Common myeloid progenitor, CD34-positive (primary cell): ENCODE results near the gene CBR1.

ENCODE experiments used
- CTCF ChIA-PET: fragments of 350-600 bp; sonication (Branson Sonifier 250); formaldehyde crosslinking; loops from one replicate; lab custom pipeline; 2021; ENCODE audit warnings: antibody characterized with exemption; lab: Charles Lee
- POLR2A ChIA-PET: fragments of 350-600 bp; sonication (Branson Sonifier 250); formaldehyde crosslinking; loops from one replicate; lab custom pipeline; 2021; ENCODE audit warnings: antibody characterized with exemption; lab: Charles Lee
- DNase-seq, 3 donors: peaks; one replicate each; pipeline versions ENCODE4 v3.0.0 to v3.0.0-alpha.2; 2013
- H3K27ac ChIP-seq, 2 experiments: 1 replicate in 1 of 2; 2 replicates in 1 of 2; pipeline ENCODE4 v1.7.0; 2013; ENCODE audit warnings: inconsistent platforms in 2 of 2, low read length in 2 of 2, mild to moderate bottlenecking in 2 of 2, low read depth in 1 of 2, moderate library complexity in 1 of 2; ENCODE audit not compliant: severe bottlenecking in 2 of 2, insufficient read depth in 1 of 2, poor library complexity in 1 of 2
- H3K27me3 ChIP-seq, 5 experiments: replicated peaks in 2 of 5; 1 replicate in 3 of 5; 2 replicates in 2 of 5; pipeline versions ENCODE4 v1.6.1 to v1.7.0; 2013; ENCODE audit warnings: low read length in 4 of 5, mild to moderate bottlenecking in 2 of 5, moderate library complexity in 2 of 5, inconsistent platforms in 1 of 5; ENCODE audit not compliant: insufficient read depth in 5 of 5, control insufficient read depth in 4 of 5
- H3K36me3 ChIP-seq, 4 experiments: 1 replicate in 2 of 4; 2 replicates in 2 of 4; pipeline versions ENCODE4 v1.6.1 to v1.7.0; 2013; ENCODE audit warnings: low read length in 3 of 4, control low read depth in 1 of 4, mild to moderate bottlenecking in 1 of 4; ENCODE audit not compliant: control insufficient read depth in 4 of 4, insufficient read depth in 4 of 4
- H3K4me1 ChIP-seq, 4 experiments: 1 replicate in 3 of 4; 2 replicates in 1 of 4; pipeline versions ENCODE4 v1.6.1 to v1.7.1; 2013; ENCODE audit warnings: low read length in 3 of 4, mild to moderate bottlenecking in 3 of 4, control low read depth in 1 of 4, inconsistent platforms in 1 of 4, moderate library complexity in 1 of 4; ENCODE audit not compliant: control insufficient read depth in 4 of 4, insufficient read depth in 4 of 4; ENCODE audit errors: control extremely low read depth in 1 of 4
- H3K4me3 ChIP-seq, 7 experiments: 1 replicate in 4 of 7; 2 replicates in 3 of 7; pipeline versions ENCODE4 v1.5.1 to v1.7.0; 2013; ENCODE audit warnings: mild to moderate bottlenecking in 7 of 7, low read length in 6 of 7, moderate library complexity in 6 of 7, inconsistent platforms in 2 of 7, low read depth in 2 of 7, control low read depth in 1 of 7; ENCODE audit not compliant: insufficient read depth in 4 of 7, control insufficient read depth in 1 of 7; ENCODE audit errors: extremely low read depth in 1 of 7
- H3K9me3 ChIP-seq, 5 experiments: 1 replicate in 4 of 5; 2 replicates in 1 of 5; pipeline versions ENCODE4 v1.6.1 to v1.7.1; 2013; ENCODE audit warnings: low read length in 4 of 5, mild to moderate bottlenecking in 2 of 5, inconsistent platforms in 1 of 5, low read depth in 1 of 5, moderate library complexity in 1 of 5; ENCODE audit not compliant: control insufficient read depth in 4 of 5, insufficient read depth in 2 of 5; ENCODE audit errors: control extremely low read depth in 1 of 5
- WGBS: methylation state at CpG from one replicate; pipeline ENCODE4 v1.1.5; 2013; ENCODE audit not compliant: insufficient coverage; 5-methylcytosine and 5-hydroxymethylcytosine counted together

CBR1 gene

GRCh38 chr21:36109868-36110267 lies 40.0 kb downstream of the CBR1 start:
- H3K27ac ChIP-seq = no peak overlapping the region
- 98% methylated on average over 9 of the region's 10 CpGs for WGBS
- H3K4me3 ChIP-seq = no peak overlapping the region
- peaks cover 0 to 3% (median 2%) of the 10 kb centered on the region in 5 experiments for H3K27me3 ChIP-seq
- no peaks in the 10 kb centered on the region for H3K36me3 ChIP-seq
- ChIA-PET POLR2A (no interaction called here), CTCF (interaction anchor here (2.1 kb wide), 1 partner anchor 22 kb away, joined by 6 read pairs; no protein-coding TSS in a partner anchor)
- H3K9me3 ChIP-seq = no peaks in the 10 kb centered on the region
- peaks cover 0 to 13% (median 6%) of the 10 kb centered on the region in 4 experiments for H3K4me1 ChIP-seq
- no peak for DNase-seq

GRCh38 chr21:36111238-36111637 lies 41.4 kb downstream of the CBR1 start:
- Histone ChIP-seq H3K27ac (no peak overlapping the region), H3K4me1 (peaks cover 0 to 11% (median 6%) of the 10 kb centered on the region in 4 experiments), H3K27me3 (no peaks in the 10 kb centered on the region), H3K36me3 (no peaks in the 10 kb centered on the region), H3K9me3 (no peaks in the 10 kb centered on the region), H3K4me3 (no peak overlapping the region)
- ChIA-PET POLR2A (no interaction called here), CTCF (interaction anchor here (1.1 to 2.0 kb wide), 3 partner anchors 9 to 99 kb away, joined by 3 to 11 read pairs (median 3); no protein-coding TSS in a partner anchor)
- no peak for DNase-seq
- 90% methylated on average over 3 of the region's 8 CpGs for whole genome bisulfite sequencing

- Histone ChIP-seq H3K27ac (no peak overlapping the region), H3K4me1 (peaks cover 0 to 11% (median 6%) of the 10 kb centered on the region in 4 experiments), H3K4me3 (peak overlapping the region in 4 of 7 experiments; percentile 24 to 58 (median 42)), H3K27me3 (no peaks in the 10 kb centered on the region), H3K36me3 (no peaks in the 10 kb centered on the region), H3K9me3 (peaks cover 0 to 4% (median 0%) of the 10 kb centered on the region in 5 experiments)
- 54% methylated on average over 10 of the region's 17 CpGs for WGBS
- ChIA-PET POLR2A (no interaction called here), CTCF (interaction anchor here (0.6 to 2.2 kb wide), 12 partner anchors 9 to 1368 kb away, joined by 3 to 10 read pairs (median 4); no protein-coding TSS in a partner anchor)
- DNase-seq = peak in 2 of 3 donors; percentile 41 to 57
Observed at GRCh38 chr21:36113647-36114428, 44.0 kb downstream of the CBR1 start.

- Histone ChIP-seq H3K4me3 (no peak overlapping the region), H3K27me3 (no peaks in the 10 kb centered on the region), H3K9me3 (peaks cover 0 to 4% (median 0%) of the 10 kb centered on the region in 5 experiments), H3K27ac (no peak overlapping the region), H3K4me1 (peaks cover 0 to 11% (median 6%) of the 10 kb centered on the region in 4 experiments), H3K36me3 (no peaks in the 10 kb centered on the region)
- ChIA-PET CTCF (interaction anchor here (1.3 to 2.2 kb wide), 4 partner anchors 11 to 1260 kb away, joined by 3 to 10 read pairs (median 5); no protein-coding TSS in a partner anchor), POLR2A (interaction anchor here (0.6 kb wide), 2 partner anchors 361 to 827 kb away, joined by 3 read pairs; no protein-coding TSS in a partner anchor)
- no peak for DNase-seq
- WGBS = no CpG with 5 or more reads among the region's 6 CpGs
Observed at GRCh38 chr21:36115138-36115730, 45.4 kb downstream of the CBR1 start.

- 89% methylated on average over 1 of the region's 2 CpGs for WGBS
- Histone ChIP-seq H3K27me3 (no peaks in the 10 kb centered on the region), H3K36me3 (no peaks in the 10 kb centered on the region), H3K27ac (no peak overlapping the region), H3K4me1 (peaks cover 0 to 11% (median 6%) of the 10 kb centered on the region in 4 experiments), H3K4me3 (no peak overlapping the region), H3K9me3 (peaks cover 0 to 4% (median 0%) of the 10 kb centered on the region in 5 experiments)
- ChIA-PET CTCF (no interaction called here), POLR2A (no interaction called here)
- no peak for DNase-seq
Observed at GRCh38 chr21:36117286-36117741, 47.5 kb downstream of the CBR1 start.

- H3K36me3 ChIP-seq = no peaks in the 10 kb centered on the region
- peaks cover 0 to 4% (median 0%) of the 10 kb centered on the region in 5 experiments for H3K9me3 ChIP-seq
- no peak for DNase-seq
- H3K27me3 ChIP-seq = no peaks in the 10 kb centered on the region
- WGBS = 100% methylated on average over 4 of the region's 7 CpGs
- ChIA-PET POLR2A (no interaction called here), CTCF (interaction anchor here (0.7 to 1.3 kb wide), 2 partner anchors 9 to 16 kb away, joined by 3 read pairs; no protein-coding TSS in a partner anchor)
- no peaks in the 10 kb centered on the region for H3K4me1 ChIP-seq
- H3K4me3 ChIP-seq = no peak overlapping the region
- H3K27ac ChIP-seq = no peak overlapping the region
Observed at GRCh38 chr21:36120304-36120888, 50.6 kb downstream of the CBR1 start.
